HG02798 (cell line): Measurements from ENCODE around the gene FANCI.

ENCODE experiments used
- ATAC-seq: cut with Tn5 transposase; IDR thresholded peaks from one replicate; pipeline ENCODE4 v1.9.1; 2021; ENCODE audit warnings: mild to moderate bottlenecking; ENCODE audit not compliant: unreplicated experiment, poor library complexity

Gene FANCI

GRCh38 chr15:89243691-89244573 lies at the start of gene FANCI:
TSS of gene FANCI (plus strand) at chr15:89243979. CDS start at chr15:89247648, 3,669 bp downstream.
- peak; percentile 96 for ATAC-seq

GRCh38 chr15:89194608-89195007 lies 49.2 kb upstream of the FANCI start:
- ATAC-seq, result no peak

- no peak for ATAC-seq
These were observed 47.9 kb upstream of the FANCI start for GRCh38 chr15:89195836-89196235.

- no peak for ATAC-seq
These were observed 47.5 kb upstream of the FANCI start for GRCh38 chr15:89196241-89196640.

GRCh38 chr15:89196994-89197393 lies 46.8 kb upstream of the FANCI start:
- ATAC-seq, result no peak

GRCh38 chr15:89197503-89197971 lies 46.2 kb upstream of the FANCI start:
- no peak for ATAC-seq

GRCh38 chr15:89198196-89198595 lies 45.6 kb upstream of the FANCI start:
- ATAC-seq, result no peak

- no peak for ATAC-seq
These were observed 44.8 kb upstream of the FANCI start for GRCh38 chr15:89198934-89199333.

- no peak for ATAC-seq
These were observed 44.0 kb upstream of the FANCI start for GRCh38 chr15:89199746-89200145.

- no peak for ATAC-seq
These were observed 43.6 kb upstream of the FANCI start for GRCh38 chr15:89200182-89200581.

GRCh38 chr15:89201465-89202005 lies 42.2 kb upstream of the FANCI start:
- no peak for ATAC-seq

GRCh38 chr15:89203705-89204273 lies 40.0 kb upstream of the FANCI start:
- no peak for ATAC-seq

- no peak for ATAC-seq
These were observed 37.7 kb upstream of the FANCI start for GRCh38 chr15:89205991-89206585.

GRCh38 chr15:89206908-89207331 lies 36.9 kb upstream of the FANCI start:
- peak; percentile 85 for ATAC-seq

GRCh38 chr15:89208256-89208655 lies 35.5 kb upstream of the FANCI start:
- no peak for ATAC-seq

GRCh38 chr15:89209057-89209456 lies 34.7 kb upstream of the FANCI start:
- ATAC-seq, result no peak

- ATAC-seq, result no peak
These were observed 32.1 kb upstream of the FANCI start for GRCh38 chr15:89211678-89212170.

GRCh38 chr15:89215627-89216026 lies 28.2 kb upstream of the FANCI start:
- no peak for ATAC-seq

- ATAC-seq, result no peak
These were observed 26.7 kb upstream of the FANCI start for GRCh38 chr15:89217031-89217430.

GRCh38 chr15:89217686-89218376 lies 25.9 kb upstream of the FANCI start:
- no peak for ATAC-seq
